Activated CD4-positive, alpha-beta memory T cell treated with anti-CD3 and anti-CD28 coated beads, Interleukin-2, amount 10 ng/mL, durations not matched to agents 7 days and 5 days (primary cell): ENCODE results near the gene PCMT1. TPM values are rescaled to one million over a fixed set of nuclear protein-coding genes. Genes with fewer than 3 reads are reported as not detected.
"Not testable (repeated sequence)": the region's sequence is repeated elsewhere in the genome, so short reads cannot be mapped to it uniquely, and the experiment has no call there.

Source experiments
- CTCF ChIA-PET: fragments of 350-600 bp; sonication (Branson Sonifier 250); formaldehyde crosslinking; loops from one replicate; lab custom pipeline; 2021; ENCODE audit warnings: antibody characterized with exemption, inconsistent platforms; lab: Charles Lee
- POLR2A ChIA-PET: fragments of 350-600 bp; sonication (Branson Sonifier 250); formaldehyde crosslinking; loops from one replicate; lab custom pipeline; 2021; ENCODE audit warnings: antibody characterized with exemption; lab: Charles Lee
- DNase-seq: peaks from one replicate; pipeline ENCODE4 v3.0.0-alpha.2; 2020
- H3K27ac Mint-ChIP-seq: one replicate; pipeline ENCODE4 v1.8.0; 2021; ENCODE audit warnings: mild to moderate bottlenecking, mixed read lengths
- H3K27me3 Mint-ChIP-seq: one replicate; pipeline ENCODE4 v1.8.0; 2021; ENCODE audit warnings: mixed read lengths
- H3K36me3 Mint-ChIP-seq: one replicate; pipeline ENCODE4 v1.8.0; 2021; ENCODE audit warnings: low read depth, mixed read lengths
- H3K4me1 Mint-ChIP-seq: one replicate; pipeline ENCODE4 v1.8.0; 2021; ENCODE audit warnings: mixed read lengths
- H3K4me3 Mint-ChIP-seq: one replicate; pipeline ENCODE4 v1.8.0; 2021; ENCODE audit warnings: mild to moderate bottlenecking, mixed read lengths
- H3K9me3 Mint-ChIP-seq: one replicate; pipeline ENCODE4 v1.8.0; 2021; ENCODE audit warnings: mixed read lengths
- total RNA-seq, 2 experiments: library from RNA; stranded (reverse); gene quantifications; one replicate each; pipeline ENCODE4 v1.2.3, GENCODE V29; 2021

Gene PCMT1
- total RNA-seq, 2 experiments from 2014 or later = 98.0 to 102 TPM

DNA sequence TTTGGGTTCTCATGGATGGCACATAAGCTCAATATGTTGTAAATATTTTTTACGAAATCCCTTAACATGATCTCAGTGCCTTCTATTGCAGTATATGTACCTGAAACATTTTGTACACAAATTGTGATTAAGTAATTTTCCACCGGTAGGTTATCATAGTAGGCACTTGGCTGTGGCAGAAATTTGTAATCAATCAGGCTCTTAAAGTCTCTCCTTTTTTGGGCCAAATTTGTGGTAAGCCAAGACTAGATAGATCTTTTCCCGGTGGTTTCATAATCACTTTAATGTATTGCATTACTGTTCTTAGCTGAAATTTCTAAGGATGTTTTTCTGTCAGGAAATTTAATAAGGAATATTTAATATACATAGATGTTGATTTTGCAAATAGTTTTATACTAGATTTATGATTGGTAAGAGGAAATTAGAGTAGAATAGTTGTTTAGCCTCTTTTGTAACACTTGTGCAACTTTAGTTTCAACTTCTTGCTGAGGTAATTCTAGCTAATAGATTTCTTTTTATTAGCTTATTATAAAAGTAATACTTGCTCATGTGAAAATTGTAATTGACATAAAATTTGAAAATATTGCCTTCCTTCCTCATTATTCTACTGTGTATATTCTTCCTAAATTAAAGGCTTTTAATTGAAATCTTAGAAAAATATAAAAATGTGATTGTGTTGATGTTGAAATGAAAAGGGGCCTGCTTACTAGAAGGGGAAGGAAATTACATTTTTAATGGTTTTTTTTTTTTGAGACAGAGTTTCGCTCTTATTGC, 3.2 kb downstream of the PCMT1 start:
- Mint-ChIP-seq H3K27me3 (no peaks in the 10 kb centered on the region), H3K36me3 (peaks cover 18% of the 10 kb centered on the region), H3K27ac (no peak overlapping the region), H3K4me1 (peaks cover 36% of the 10 kb centered on the region), H3K4me3 (no peak overlapping the region), H3K9me3 (no peaks in the 10 kb centered on the region)
- ChIA-PET CTCF (interaction anchor here (1.2 to 1.3 kb wide), 2 partner anchors 11 to 24 kb away, joined by 3 to 5 read pairs; no protein-coding TSS in a partner anchor), POLR2A (interaction anchor here (2.2 kb wide), 1 partner anchor 35 kb away, joined by 6 read pairs; the partner anchor contains the start of gene LATS1)
- no peak for DNase-seq

DNA sequence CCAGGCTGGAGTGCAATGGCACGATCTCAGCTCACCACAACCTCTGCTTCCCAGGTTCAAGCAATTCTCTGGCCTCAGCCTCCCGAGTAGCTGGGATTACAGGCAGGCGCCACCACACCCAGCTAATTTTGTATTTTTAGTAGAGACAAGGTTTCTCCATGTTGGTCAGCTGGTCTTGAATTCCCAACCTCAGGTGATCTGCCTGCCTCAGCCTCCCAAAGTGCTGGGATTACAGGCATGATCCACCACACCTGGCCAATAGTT, 3.8 kb downstream of the PCMT1 start:
- POLR2A ChIA-PET = interaction anchor here (0.6 to 2.2 kb wide), 2 partner anchors 35 to 284 kb away, joined by 3 to 6 read pairs; partner anchors contain the start of gene LATS1
- Mint-ChIP-seq H3K36me3 (peaks cover 18% of the 10 kb centered on the region), H3K4me1 (peaks cover 35% of the 10 kb centered on the region)

DNA sequence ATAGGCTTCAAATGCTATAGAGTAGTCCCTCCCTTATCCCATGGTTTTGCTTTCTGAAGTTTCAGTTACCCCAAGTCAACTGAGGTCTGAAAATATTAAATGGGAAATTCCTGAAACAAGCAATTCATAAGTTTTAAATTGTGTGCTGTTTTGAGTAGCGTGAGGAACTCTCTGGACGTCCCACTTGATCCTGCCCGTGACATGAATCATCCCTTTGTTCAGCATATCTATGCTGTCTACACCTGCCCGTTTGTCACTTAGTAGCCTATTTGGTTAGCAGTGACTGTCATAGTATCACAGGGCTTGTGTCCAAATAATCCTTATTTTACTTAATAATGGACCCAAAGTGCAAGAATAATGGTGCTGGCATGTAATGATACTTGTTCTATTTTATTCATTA, 5.0 kb downstream of the PCMT1 start:
- Mint-ChIP-seq H3K4me3 (no peak overlapping the region), H3K27ac (no peak overlapping the region), H3K27me3 (no peaks in the 10 kb centered on the region), H3K4me1 (peaks cover 30% of the 10 kb centered on the region), H3K9me3 (no peaks in the 10 kb centered on the region), H3K36me3 (peaks cover 21% of the 10 kb centered on the region)
- POLR2A ChIA-PET = interaction anchor here (2.2 kb wide), 1 partner anchor 37 kb away, joined by 6 read pairs; the partner anchor contains the start of gene LATS1
- CTCF ChIA-PET = interaction anchor here (0.7 kb wide), 1 partner anchor 36 kb away, joined by 3 read pairs; no protein-coding TSS in a partner anchor
- DNase-seq = no peak

More for the DNA sequence above, 3.8 kb downstream of the PCMT1 start:
- CTCF ChIA-PET = interaction anchor here (0.6 to 1.3 kb wide), 3 partner anchors 10 to 50 kb away, joined by 3 to 5 read pairs (median 3); no protein-coding TSS in a partner anchor
- not testable (repeated sequence) for H3K4me3 Mint-ChIP-seq, H3K27me3 Mint-ChIP-seq, DNase-seq, H3K27ac Mint-ChIP-seq, H3K9me3 Mint-ChIP-seq

DNA sequence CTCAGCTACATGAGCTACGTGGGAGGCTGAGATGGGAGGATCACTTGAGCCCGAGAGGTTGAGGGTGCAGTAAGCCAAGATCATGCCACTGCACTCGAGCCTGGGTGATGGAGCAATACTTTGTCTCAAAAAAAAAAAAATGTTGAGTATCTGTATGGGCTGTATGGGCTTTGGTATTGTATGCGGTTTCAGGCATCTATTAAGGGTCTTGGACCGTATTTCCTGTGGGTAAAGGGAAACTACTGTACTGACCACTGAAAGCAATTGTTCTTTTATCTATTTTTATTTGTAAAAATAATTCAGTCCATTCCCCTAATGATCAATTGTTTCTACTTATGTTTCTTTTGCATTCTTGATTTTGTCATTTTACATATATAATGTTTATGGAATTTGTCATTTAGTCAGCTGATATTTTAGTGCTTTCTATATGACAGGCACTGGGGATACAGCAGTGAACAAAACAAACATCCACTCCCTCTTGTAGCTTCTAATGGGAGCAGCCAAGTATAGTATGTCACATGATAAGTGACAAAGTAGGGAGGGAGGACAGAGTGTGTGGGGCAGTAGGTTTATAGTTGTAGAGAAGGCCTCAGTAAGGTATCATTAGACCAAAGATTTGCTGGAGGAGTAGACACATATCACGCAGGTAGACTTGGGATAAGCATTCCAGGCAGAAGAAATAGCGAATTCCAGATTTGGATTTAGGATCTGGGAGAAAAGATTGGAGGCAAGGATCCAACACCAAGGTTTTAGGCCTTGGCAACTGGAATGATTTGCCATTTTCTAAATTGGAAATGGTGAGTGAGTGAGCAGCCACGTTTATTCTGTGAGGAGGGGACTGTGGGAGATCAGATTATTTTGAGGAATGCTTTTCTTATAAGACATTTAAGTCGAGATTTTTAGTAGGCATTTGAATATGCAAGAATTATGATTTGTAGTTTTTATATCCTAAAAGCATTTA, 6.0 kb downstream of the PCMT1 start:
- Mint-ChIP-seq H3K9me3 (no peaks in the 10 kb centered on the region), H3K4me1 (peaks cover 29% of the 10 kb centered on the region), H3K36me3 (peaks cover 26% of the 10 kb centered on the region), H3K27me3 (no peaks in the 10 kb centered on the region), H3K4me3 (no peak overlapping the region), H3K27ac (no peak overlapping the region)
- CTCF ChIA-PET = interaction anchor here (0.7 kb wide), 1 partner anchor 35 kb away, joined by 3 read pairs; no protein-coding TSS in a partner anchor
- no peak for DNase-seq
- POLR2A ChIA-PET = no interaction called here

DNA sequence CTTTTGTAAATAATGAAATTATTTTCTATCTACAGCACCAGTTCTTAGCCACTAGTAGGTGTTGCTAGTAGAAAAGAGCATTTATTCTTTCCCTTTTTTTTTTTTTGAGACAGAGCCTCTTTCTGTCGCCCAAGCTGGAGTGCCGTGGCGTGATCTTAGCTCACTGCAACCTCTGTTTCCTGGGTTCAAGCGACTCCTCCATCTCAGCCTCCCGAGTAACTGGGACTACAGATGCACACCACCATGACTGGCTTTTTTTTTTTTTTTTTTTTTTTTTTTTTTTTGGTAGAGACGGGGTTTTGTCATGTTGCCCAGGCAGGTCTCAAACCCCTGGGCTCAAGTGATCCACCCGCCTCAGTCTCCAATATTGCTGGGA, 6.7 kb downstream of the PCMT1 start:
- POLR2A ChIA-PET = no interaction called here
- Mint-ChIP-seq H3K4me1 (peaks cover 25% of the 10 kb centered on the region), H3K27me3 (no peaks in the 10 kb centered on the region), H3K36me3 (peaks cover 27% of the 10 kb centered on the region), H3K27ac (no peak overlapping the region), H3K4me3 (no peak overlapping the region), H3K9me3 (no peaks in the 10 kb centered on the region)
- DNase-seq = no peak
- CTCF ChIA-PET = no interaction called here

DNA sequence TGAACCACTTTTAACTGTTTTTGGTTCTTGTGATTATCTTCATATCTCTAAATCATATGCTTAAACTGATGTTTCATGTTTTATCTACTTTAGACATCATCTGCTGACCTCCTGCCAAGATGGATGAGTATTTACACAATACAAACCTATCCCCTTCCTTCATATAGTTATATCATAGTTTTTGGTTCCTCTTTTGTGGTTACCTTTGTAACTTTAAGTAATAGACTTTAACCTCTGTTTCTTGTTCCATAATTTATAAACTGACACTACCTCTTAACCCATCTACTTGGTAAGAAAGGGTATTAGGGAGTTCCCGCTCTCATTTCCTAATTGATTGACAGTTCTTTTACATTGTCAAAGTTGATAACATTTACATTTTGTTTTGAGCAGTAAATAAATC, 11.9 kb downstream of the PCMT1 start:
- H3K27ac Mint-ChIP-seq = no peak overlapping the region
- POLR2A ChIA-PET = no interaction called here
- H3K27me3 Mint-ChIP-seq = no peaks in the 10 kb centered on the region
- peaks cover 4% of the 10 kb centered on the region for H3K9me3 Mint-ChIP-seq
- CTCF ChIA-PET = no interaction called here
- H3K4me3 Mint-ChIP-seq = no peak overlapping the region
- DNase-seq = no peak
- H3K4me1 Mint-ChIP-seq = peaks cover 2% of the 10 kb centered on the region
- H3K36me3 Mint-ChIP-seq = peaks cover 37% of the 10 kb centered on the region

DNA sequence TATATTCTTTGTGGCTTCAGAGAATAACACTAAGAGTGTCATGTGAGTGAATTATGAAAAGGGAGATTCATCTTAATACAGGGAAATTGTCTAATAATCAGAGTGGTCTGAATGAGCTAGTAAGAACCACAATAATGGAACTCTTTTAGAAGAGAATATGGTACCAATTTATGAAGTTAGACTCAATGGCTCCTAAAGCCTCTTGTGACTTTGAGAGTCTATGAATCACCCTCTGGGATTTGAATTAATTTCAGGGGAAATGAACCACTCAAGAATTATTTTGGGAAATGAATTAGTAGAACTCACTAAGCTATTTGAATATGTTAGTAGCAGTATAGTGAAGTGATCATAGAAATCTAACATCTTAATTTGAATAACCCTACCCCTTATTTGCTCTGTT, 14.3 kb downstream of the PCMT1 start:
- peaks cover 2% of the 10 kb centered on the region for H3K4me1 Mint-ChIP-seq
- H3K27ac Mint-ChIP-seq = no peak overlapping the region
- H3K27me3 Mint-ChIP-seq = no peaks in the 10 kb centered on the region
- ChIA-PET CTCF (interaction anchor here (1.2 kb wide), 1 partner anchor 11 kb away, joined by 5 read pairs; no protein-coding TSS in a partner anchor), POLR2A (interaction anchor here (1.4 to 1.7 kb wide), 2 partner anchors 14 to 42 kb away, joined by 3 to 8 read pairs; partner anchors contain the start of gene PCMT1)
- no peak for DNase-seq
- H3K36me3 Mint-ChIP-seq = peaks cover 52% of the 10 kb centered on the region
- no peak overlapping the region for H3K4me3 Mint-ChIP-seq
- peaks cover 7% of the 10 kb centered on the region for H3K9me3 Mint-ChIP-seq

DNA sequence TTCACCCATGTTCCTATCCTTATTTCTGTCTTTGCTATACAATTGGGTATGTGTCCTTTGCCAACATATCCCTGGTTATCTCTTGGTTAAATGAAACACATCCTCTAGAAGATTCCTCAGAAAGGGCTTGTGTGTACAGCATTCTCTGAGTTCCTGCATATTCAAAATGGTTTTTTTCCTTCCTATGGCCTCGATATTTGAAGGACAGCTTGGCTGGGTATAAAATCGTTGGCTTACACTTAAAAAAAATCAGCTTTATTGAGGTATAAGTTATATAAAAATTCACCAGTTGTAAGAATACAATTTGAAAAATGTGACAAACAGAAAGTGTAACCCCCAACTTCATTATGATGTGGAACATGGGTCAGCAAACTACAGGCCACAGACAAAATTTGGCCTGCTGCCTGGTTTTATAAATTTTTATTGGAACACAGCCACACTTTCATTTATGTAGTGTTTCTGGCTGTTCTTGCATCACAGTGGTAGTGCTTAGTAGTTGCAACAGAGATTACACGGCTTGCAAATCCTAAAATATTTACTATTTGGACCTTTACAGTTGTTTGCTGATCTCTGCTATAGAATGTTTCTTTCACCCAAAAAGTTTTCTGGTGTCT, 16.7 kb downstream of the PCMT1 start:
- Mint-ChIP-seq H3K4me3 (no peak overlapping the region), H3K4me1 (peaks cover 4% of the 10 kb centered on the region), H3K27ac (no peak overlapping the region), H3K9me3 (peaks cover 7% of the 10 kb centered on the region), H3K27me3 (no peaks in the 10 kb centered on the region), H3K36me3 (peaks cover 51% of the 10 kb centered on the region)
- POLR2A ChIA-PET = no interaction called here
- CTCF ChIA-PET = no interaction called here
- DNase-seq = no peak

DNA sequence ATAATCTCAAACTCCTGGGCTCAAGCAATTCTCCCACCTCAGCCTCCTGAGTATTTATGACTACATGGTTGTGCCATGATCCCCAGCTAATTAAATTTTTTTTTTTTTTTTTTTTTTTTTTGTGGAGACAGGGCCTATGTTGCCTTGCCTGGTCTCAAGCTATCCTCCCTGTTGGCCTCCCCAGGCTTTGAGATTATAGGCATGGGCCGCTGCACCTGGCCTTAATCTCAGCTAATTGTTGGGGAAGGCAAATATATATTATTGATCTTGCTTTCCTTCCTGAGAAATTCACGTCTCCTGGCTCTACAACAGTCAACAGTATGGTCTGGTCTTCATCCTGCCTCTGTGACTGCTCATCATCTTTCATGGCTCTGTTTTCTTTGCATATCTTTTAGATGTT, 20.1 kb downstream of the PCMT1 start:
- Mint-ChIP-seq H3K9me3 (peaks cover 7% of the 10 kb centered on the region), H3K27ac (no peak overlapping the region), H3K27me3 (no peaks in the 10 kb centered on the region), H3K4me3 (no peak overlapping the region), H3K36me3 (peaks cover 49% of the 10 kb centered on the region), H3K4me1 (peaks cover 6% of the 10 kb centered on the region)
- DNase-seq = no peak
- POLR2A ChIA-PET = interaction anchor here (1.1 kb wide), 1 partner anchor 9 kb away, joined by 3 read pairs; no protein-coding TSS in a partner anchor
- CTCF ChIA-PET = interaction anchor here (0.6 kb wide), 1 partner anchor 219 kb away, joined by 3 read pairs; no protein-coding TSS in a partner anchor

DNA sequence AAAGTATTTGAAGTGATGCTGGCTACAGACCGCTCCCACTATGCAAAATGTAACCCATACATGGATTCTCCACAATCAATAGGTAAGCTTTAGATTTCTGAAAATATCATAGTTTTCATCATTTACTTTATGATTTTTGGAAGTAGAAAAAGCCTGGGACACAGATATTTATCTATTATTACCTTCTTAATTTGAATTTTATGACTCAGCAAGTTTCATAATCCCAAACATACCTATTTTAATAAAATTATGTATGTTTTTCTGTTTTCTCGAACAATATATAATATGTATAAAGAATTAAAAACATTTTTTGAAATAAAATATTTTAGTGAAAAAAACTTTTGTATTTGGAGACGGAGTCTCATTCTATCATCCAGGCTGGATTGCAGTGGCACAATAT, 21.6 kb downstream of the PCMT1 start:
- H3K4me3 Mint-ChIP-seq = no peak overlapping the region
- H3K36me3 Mint-ChIP-seq = peaks cover 48% of the 10 kb centered on the region
- ChIA-PET POLR2A (no interaction called here), CTCF (no interaction called here)
- H3K27me3 Mint-ChIP-seq = no peaks in the 10 kb centered on the region
- peaks cover 6% of the 10 kb centered on the region for H3K4me1 Mint-ChIP-seq
- no peak overlapping the region for H3K27ac Mint-ChIP-seq
- no peak for DNase-seq
- peaks cover 3% of the 10 kb centered on the region for H3K9me3 Mint-ChIP-seq

DNA sequence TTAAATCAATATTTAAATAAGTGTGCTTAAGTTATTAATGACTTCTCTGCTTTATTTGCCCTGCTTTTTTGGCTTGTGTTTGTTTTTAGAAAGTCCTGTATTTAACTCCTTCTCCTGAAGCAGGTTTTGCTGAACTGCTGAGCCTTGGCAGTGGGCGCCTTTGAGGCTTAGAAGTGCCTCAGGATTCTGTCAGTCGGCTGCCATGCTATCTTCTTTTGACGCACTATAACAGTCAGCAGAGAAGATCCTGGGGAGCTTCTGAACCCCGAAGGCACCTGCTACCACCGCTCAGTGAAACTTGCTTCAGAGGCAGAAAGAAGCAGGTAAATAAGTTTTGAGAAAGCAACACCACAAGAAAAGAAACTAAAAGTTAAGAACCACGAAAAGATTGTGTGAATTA, 22.4 kb downstream of the PCMT1 start:
- ChIA-PET POLR2A (no interaction called here), CTCF (no interaction called here)
- Mint-ChIP-seq H3K4me3 (no peak overlapping the region), H3K36me3 (peaks cover 46% of the 10 kb centered on the region), H3K9me3 (no peaks in the 10 kb centered on the region), H3K27me3 (no peaks in the 10 kb centered on the region), H3K4me1 (peaks cover 6% of the 10 kb centered on the region), H3K27ac (no peak overlapping the region)
- no peak for DNase-seq

DNA sequence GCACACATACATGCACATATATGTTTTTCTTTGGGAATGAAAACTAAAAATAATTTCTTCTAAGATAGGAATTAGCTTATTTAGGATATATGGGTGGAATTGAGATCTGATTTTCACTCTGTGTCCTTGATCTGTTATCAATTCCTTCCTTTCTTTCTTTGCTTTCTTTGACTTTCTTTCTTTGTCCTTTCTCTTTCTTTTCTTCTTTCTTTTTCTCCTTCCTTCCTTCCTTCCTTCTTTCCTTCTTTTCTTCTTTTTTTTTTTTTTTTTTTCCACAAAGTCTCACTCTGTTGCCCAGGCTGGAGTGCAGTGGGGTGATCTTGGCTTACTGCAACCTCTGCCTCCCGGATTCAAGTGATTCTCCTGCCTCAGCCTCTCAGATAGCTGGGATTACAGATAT, 28.1 kb downstream of the PCMT1 start:
- DNase-seq = no peak
- Mint-ChIP-seq H3K4me3 (no peak overlapping the region), H3K36me3 (peaks cover 30% of the 10 kb centered on the region), H3K27me3 (no peaks in the 10 kb centered on the region), H3K9me3 (no peaks in the 10 kb centered on the region), H3K4me1 (no peaks in the 10 kb centered on the region), H3K27ac (no peak overlapping the region)
- CTCF ChIA-PET = no interaction called here
- POLR2A ChIA-PET = no interaction called here
